H1 (cell line): Measurements from ENCODE around the gene GKAP1. TPM values are rescaled to one million over a fixed set of nuclear protein-coding genes. Genes with fewer than 3 reads are reported as not detected.

Experiments used
- CTCF ChIA-PET: fragments of 300-600 bp; sonication (Branson Sonifier 250); formaldehyde crosslinking; loops from one replicate; lab custom pipeline; 2021; ENCODE audit not compliant: partially characterized antibody; lab: Charles Lee
- POLR2A ChIA-PET: fragments of 300-600 bp; sonication (Branson Sonifier 250); formaldehyde crosslinking; loops from one replicate; lab custom pipeline; 2021; ENCODE audit warnings: inconsistent platforms; ENCODE audit not compliant: partially characterized antibody; lab: Charles Lee
- DNase-seq, 2 experiments: peaks; one replicate each; pipeline versions ENCODE4 v3.0.0 to v3.0.0-alpha.2; 2010 to 2022; ENCODE audit warnings: low spot score in 2 of 2, low read depth in 1 of 2, mixed read lengths in 1 of 2
- FAIRE-seq: peaks from 2 replicates; lab custom pipeline; 2011; peaks lifted over from hg19 to GRCh38; lab: Jason Lieb, UNC
- H2AFZ ChIP-seq: 2 replicates; pipeline ENCODE4 v1.8.1; 2012; ENCODE audit warnings: low read length, inconsistent platforms
- H2AK5ac ChIP-seq: 2 replicates; pipeline ENCODE4 v1.6.1; 2013; ENCODE audit warnings: low read depth, low read length
- H2BK120ac ChIP-seq: replicated peaks from 2 replicates; pipeline ENCODE3; 2013; ENCODE audit warnings: low read depth, low read length, inconsistent platforms
- H2BK12ac ChIP-seq: 2 replicates; pipeline ENCODE4 v1.6.1; 2013; ENCODE audit warnings: low read depth, low read length
- H2BK15ac ChIP-seq: 2 replicates; pipeline ENCODE4 v1.6.1; 2013; ENCODE audit warnings: low read length
- H2BK20ac ChIP-seq: 2 replicates; pipeline ENCODE4 v1.6.1; 2013; ENCODE audit warnings: low read length
- H2BK5ac ChIP-seq: 2 replicates; pipeline ENCODE4 v1.6.1; 2013; ENCODE audit warnings: low read depth, low read length
- H3K14ac ChIP-seq: 2 replicates; pipeline ENCODE4 v1.6.1; 2013; ENCODE audit warnings: inconsistent platforms; ENCODE audit not compliant: insufficient read length
- H3K18ac ChIP-seq: 2 replicates; pipeline ENCODE4 v1.6.1; 2013; ENCODE audit warnings: low read length; ENCODE audit errors: extremely low read depth
- H3K23ac ChIP-seq: 2 replicates; pipeline ENCODE4 v1.6.1; 2013; ENCODE audit warnings: inconsistent platforms; ENCODE audit not compliant: insufficient read length
- H3K23me2 ChIP-seq: 2 replicates; pipeline ENCODE4 v1.6.1; 2013; ENCODE audit warnings: low read depth, low read length
- H3K27ac ChIP-seq: 2 replicates; pipeline ENCODE4 v1.6.1; 2011; ENCODE audit warnings: low read depth, low read length, inconsistent platforms
- H3K27me3 ChIP-seq, 4 experiments: replicated peaks in 1 of 4; 1 replicate in 1 of 4; 2 replicates in 3 of 4; pipeline versions ENCODE4 v1.6.1 to v1.8.1; 2011 to 2013; ENCODE audit warnings: low read length in 3 of 4, mild to moderate bottlenecking in 3 of 4, inconsistent platforms in 2 of 4, mixed read lengths in 2 of 4, moderate library complexity in 1 of 4; ENCODE audit not compliant: control insufficient read depth in 3 of 4, insufficient read depth in 3 of 4; ENCODE audit errors: extremely low read depth in 1 of 4
- H3K36me3 ChIP-seq, 4 experiments: 2 replicates each; pipeline versions ENCODE4 v1.6.1 to v1.8.1; 2011 to 2013; ENCODE audit warnings: mild to moderate bottlenecking in 4 of 4, low read length in 3 of 4, moderate library complexity in 2 of 4, control low read depth in 1 of 4, inconsistent platforms in 1 of 4; ENCODE audit not compliant: insufficient read depth in 4 of 4, control insufficient read depth in 2 of 4
- H3K4ac ChIP-seq: replicated peaks from 2 replicates; pipeline ENCODE3; 2013; ENCODE audit warnings: low read length, low read depth, mixed read lengths, inconsistent platforms; ENCODE audit not compliant: insufficient read length
- H3K4me1 ChIP-seq, 4 experiments: replicated peaks in 1 of 4; 1 replicate in 1 of 4; 2 replicates in 3 of 4; pipeline versions ENCODE4 v1.6.1 to v1.8.1; 2011 to 2013; ENCODE audit warnings: low read length in 3 of 4, inconsistent platforms in 2 of 4, mixed read lengths in 1 of 4; ENCODE audit not compliant: insufficient read depth in 4 of 4, control insufficient read depth in 3 of 4
- H3K4me2 ChIP-seq, 2 experiments: 2 replicates each; pipeline versions ENCODE4 v1.6.1 to v1.8.1; 2011 to 2013; ENCODE audit warnings: low read depth in 2 of 2, low read length in 2 of 2, control low read depth in 1 of 2, inconsistent platforms in 1 of 2, mild to moderate bottlenecking in 1 of 2; ENCODE audit not compliant: insufficient read depth in 1 of 2
- H3K4me3 ChIP-seq, 4 experiments: fragments of 200-600, 300-600 bp in 1 of 4; sonication (generic), shearing (Covaris generic), sonication (Bioruptor Twin) in 1 of 4; 2 replicates each; pipeline versions ENCODE4 v1.5.1 to v1.8.1; 2011 to 2016; ENCODE audit warnings: low read length in 4 of 4, low read depth in 3 of 4, control low read depth in 2 of 4, inconsistent platforms in 2 of 4, mild to moderate bottlenecking in 2 of 4, mixed read lengths in 1 of 4, moderate library complexity in 1 of 4; ENCODE audit not compliant: insufficient read depth in 2 of 4; ENCODE audit errors: extremely low read depth in 1 of 4
- H3K56ac ChIP-seq: replicated peaks from 2 replicates; pipeline ENCODE3; 2013; ENCODE audit warnings: low read depth, mild to moderate bottlenecking, mixed read lengths, low read length, inconsistent platforms; ENCODE audit not compliant: insufficient read length
- H3K79me1 ChIP-seq: 2 replicates; pipeline ENCODE4 v1.6.1; 2013; ENCODE audit warnings: low read depth, low read length, control low read depth
- H3K79me2 ChIP-seq, 2 experiments: 2 replicates each; pipeline versions ENCODE4 v1.6.1 to v1.8.1; 2012 to 2013; ENCODE audit warnings: low read length in 2 of 2, mild to moderate bottlenecking in 2 of 2, inconsistent platforms in 1 of 2; ENCODE audit not compliant: insufficient read depth in 2 of 2, control insufficient read depth in 1 of 2
- H3K9ac ChIP-seq, 4 experiments: replicated peaks in 1 of 4; 1 replicate in 1 of 4; 2 replicates in 3 of 4; pipeline versions ENCODE4 v1.6.1 to v1.8.1; 2011 to 2013; ENCODE audit warnings: low read depth in 3 of 4, low read length in 3 of 4, control low read depth in 2 of 4, mild to moderate bottlenecking in 2 of 4, moderate library complexity in 2 of 4, inconsistent platforms in 1 of 4; ENCODE audit errors: extremely low read depth in 1 of 4
- H3K9me3 ChIP-seq, 2 experiments: 2 replicates each; pipeline versions ENCODE4 v1.6.1 to v1.8.1; 2012 to 2013; ENCODE audit warnings: mild to moderate bottlenecking in 2 of 2, moderate library complexity in 2 of 2, control low read depth in 1 of 2, inconsistent platforms in 1 of 2, low read depth in 1 of 2, low read length in 1 of 2, mixed read lengths in 1 of 2; ENCODE audit not compliant: insufficient read depth in 2 of 2
- H4K20me1 ChIP-seq, 2 experiments: replicated peaks in 1 of 2; 2 replicates each; pipeline versions ENCODE3 to v1.8.1; 2011 to 2013; ENCODE audit warnings: inconsistent platforms in 2 of 2, low read length in 2 of 2, mild to moderate bottlenecking in 1 of 2; ENCODE audit not compliant: insufficient read depth in 2 of 2, control insufficient read depth in 1 of 2
- H4K5ac ChIP-seq: 2 replicates; pipeline ENCODE4 v1.6.1; 2013; ENCODE audit warnings: low read length, low read depth, mixed read lengths, inconsistent platforms; ENCODE audit not compliant: insufficient read length
- H4K8ac ChIP-seq: 2 replicates; pipeline ENCODE4 v1.8.0; 2013; ENCODE audit warnings: mild to moderate bottlenecking, moderate library complexity, low read length, inconsistent platforms; ENCODE audit not compliant: insufficient read depth; ENCODE audit errors: extremely low read depth
- H4K91ac ChIP-seq: replicated peaks from 2 replicates; pipeline ENCODE3; 2013; ENCODE audit warnings: low read length, mixed read lengths, inconsistent platforms; ENCODE audit not compliant: insufficient read length
- BACH1 ChIP-seq: IDR thresholded peaks from 2 replicates; pipeline ENCODE4 v1.6.1; 2012; ENCODE audit warnings: low read length, improper control_type of control experiment
- CHD2 ChIP-seq: IDR thresholded peaks from 2 replicates; pipeline ENCODE4 v1.6.1; 2012; ENCODE audit warnings: low read length, improper control_type of control experiment
- GABPA ChIP-seq: IDR thresholded peaks from 2 replicates; pipeline ENCODE4 v1.6.1; 2011; ENCODE audit warnings: mild to moderate bottlenecking, low read length, moderate library complexity, borderline replicate concordance; ENCODE audit not compliant: insufficient read depth
- KDM1A ChIP-seq: fragments of 200-600, 300-600 bp; sonication (generic); IDR thresholded peaks from 2 replicates; pipeline ENCODE4 v1.7.1; 2016; ENCODE audit warnings: mild to moderate bottlenecking, low read length, borderline replicate concordance
- NANOG ChIP-seq: IDR thresholded peaks from 2 replicates; pipeline ENCODE4 v1.6.1; 2011; ENCODE audit warnings: low read length, low read depth, mild to moderate bottlenecking, inconsistent platforms; ENCODE audit not compliant: insufficient read depth, poor library complexity, severe bottlenecking
- RAD21 ChIP-seq, 2 experiments: IDR thresholded peaks in 1 of 2; conservative IDR thresholded peaks in 1 of 2; 2 replicates each; pipeline ENCODE4 v1.6.1; 2011; ENCODE audit warnings: low read depth in 2 of 2, low read length in 2 of 2, improper control_type of control experiment in 1 of 2, inconsistent platforms in 1 of 2, mild to moderate bottlenecking in 1 of 2, moderate library complexity in 1 of 2
- SP1 ChIP-seq: IDR thresholded peaks from 2 replicates; pipeline ENCODE4 v1.6.1; 2011; ENCODE audit warnings: low read depth, low read length
- ZNF274 ChIP-seq: IDR thresholded peaks from 2 replicates; pipeline ENCODE4 v1.7.0; 2012; ENCODE audit warnings: low read length, borderline replicate concordance; ENCODE audit errors: extremely low read depth
- WGBS, 2 experiments: shearing (Covaris generic) in 1 of 2; methylation state at CpG; one replicate each; pipeline versions ENCODE4 v1.1.6 to v1.1.7; 2013 to 2015; ENCODE audit warnings: low lambda C conversion rate in 2 of 2, mixed read lengths in 2 of 2, inconsistent platforms in 1 of 2, low coverage in 1 of 2, missing lambda C conversion rate in 1 of 2; ENCODE audit not compliant: insufficient replicate concordance in 2 of 2, insufficient coverage in 1 of 2, insufficient read length in 1 of 2; ENCODE audit errors: extremely low coverage in 1 of 2, missing lambda C conversion rate in 1 of 2; 5-methylcytosine and 5-hydroxymethylcytosine counted together
- polyA plus RNA-seq, 7 experiments: library from polyadenylated mRNA; depleted of rRNA in 3 of 7; stranded (reverse) in 5 of 7; unstranded in 2 of 7; fragments of >200 nt in 5 of 7; fragments of 200-250 nt in 2 of 7; gene quantifications; 1 replicate in 5 of 7; 2 replicates in 1 of 7; 4 replicates in 1 of 7; pipeline versions ENCODE4 v1.2.1 to v1.2.3, GENCODE V29; 2011 to 2013; ENCODE audit warnings: missing spikeins in 2 of 7, mixed read lengths in 2 of 7
- total RNA-seq: library from RNA; stranded (reverse); fragmentation: NEBNext Ultra II Directional; extraction: Animal tissue kit (Norgen Biotek cat#: 25700); gene quantifications from 2 replicates; pipeline ENCODE4 v1.2.1, GENCODE V29; 2021
- TF ChIP-seq, protein P1 (sequence below): IDR thresholded peaks from 2 replicates; pipeline ENCODE4 v1.6.1; 2011; ENCODE audit warnings: low read depth, mild to moderate bottlenecking, low read length; ENCODE audit not compliant: insufficient read depth

The GKAP1 gene
- total and polyA plus RNA-seq, 2 of the 8 experiments (the other 6 are each of a cell fraction or from before 2014, with no cell fraction given), result 0.97 to 5.3 TPM

DNA sequence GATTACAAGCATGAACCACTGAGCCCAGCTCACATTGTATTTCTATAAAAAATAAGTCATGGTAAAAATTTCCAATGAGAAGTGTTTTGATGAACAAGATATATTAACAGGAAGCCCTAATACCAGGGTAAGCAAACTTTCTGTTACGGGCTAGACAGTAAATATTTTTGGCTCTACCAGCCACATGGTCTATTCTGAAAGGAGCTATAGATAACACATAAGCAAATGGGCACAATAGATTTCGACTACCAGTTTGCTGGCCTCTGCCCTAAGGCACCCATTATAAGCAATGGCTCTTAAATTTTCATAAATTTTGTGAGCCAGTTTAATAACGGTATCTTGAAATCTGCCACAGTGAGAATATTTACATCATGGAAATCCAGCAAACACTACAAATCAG is 118.0 kb downstream of the GKAP1 start:
- no peak for DNase-seq
- no peaks in the 10 kb centered on the region for H3K9me3 ChIP-seq
- H3K23ac ChIP-seq, result no peak overlapping the region
- no peak overlapping the region for H2BK15ac ChIP-seq
- no peak overlapping the region for H2BK12ac ChIP-seq
- ChIA-PET POLR2A (interaction anchor here (2.1 kb wide), 1 partner anchor 8 kb away, joined by 12 read pairs; the partner anchor contains the start of gene UBQLN1), CTCF (no interaction called here)
- no peak overlapping the region for H3K18ac ChIP-seq
- H3K4me2 ChIP-seq, result no peak overlapping the region
- peaks cover 37 to 100% of the 10 kb centered on the region in 2 experiments for H3K79me2 ChIP-seq
- no peak overlapping the region for H3K56ac ChIP-seq
- no peak for FAIRE-seq
- H3K4me3 ChIP-seq, result no peak overlapping the region
- H3K4me1 ChIP-seq, result peaks cover 0 to 2% (median 0%) of the 10 kb centered on the region in 4 experiments; a peak in 1 of 7 replicates
- H2BK20ac ChIP-seq, result no peak overlapping the region
- no peak overlapping the region for H2AFZ ChIP-seq
- H3K4ac ChIP-seq, result no peak overlapping the region
- TF ChIP-seq, protein P1, sequence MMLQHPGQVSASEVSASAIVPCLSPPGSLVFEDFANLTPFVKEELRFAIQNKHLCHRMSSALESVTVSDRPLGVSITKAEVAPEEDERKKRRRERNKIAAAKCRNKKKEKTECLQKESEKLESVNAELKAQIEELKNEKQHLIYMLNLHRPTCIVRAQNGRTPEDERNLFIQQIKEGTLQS, result no peak
- TF ChIP-seq SP1 (no peak), ZNF274 (no peak), NANOG (no peak), BACH1 (no peak), RAD21 (IDR thresholded peaks at IDR 0.05 in 1 of 2, conservative IDR thresholded peaks at IDR 0.05 in 1 of 2; ENCODE audit: low read depth in 2 of 2, low read length in 2 of 2) (no peak), CHD2 (no peak), KDM1A (no peak), GABPA (no peak)
- no peak overlapping the region for H2AK5ac ChIP-seq
- no peaks in the 10 kb centered on the region for H3K23me2 ChIP-seq
- no peak overlapping the region for H2BK5ac ChIP-seq
- no peaks in the 10 kb centered on the region for H3K79me1 ChIP-seq
- H4K91ac ChIP-seq, result no peak overlapping the region
- WGBS, 2 experiments, result 96% methylated on average over 3 of the region's 3 CpGs; no CpG with 5 or more reads in 1 of the 2 experiments
- no peaks in the 10 kb centered on the region for H3K27me3 ChIP-seq
- no peak overlapping the region for H3K14ac ChIP-seq
- H3K9ac ChIP-seq, result no peak overlapping the region
- H4K8ac ChIP-seq, result no peak overlapping the region
- H4K20me1 ChIP-seq, result peaks cover 8 to 12% of the 10 kb centered on the region in 2 experiments
- H3K36me3 ChIP-seq, result no peaks in the 10 kb centered on the region
- no peak overlapping the region for H4K5ac ChIP-seq
- H3K27ac ChIP-seq, result no peak overlapping the region
- H2BK120ac ChIP-seq, result no peak overlapping the region
